Stomach (tissue), 9 donors: ENCODE measurements around the gene ACTL7A. TPM values are rescaled to one million over a fixed set of nuclear protein-coding genes. Genes with fewer than 3 reads are reported as not detected.
A peak's percentile ranks its signal among the peaks of the same experiment; 100 is the strongest.
"Not testable (repeated sequence)": the region's sequence is repeated elsewhere in the genome, so short reads cannot be mapped to it uniquely, and the experiment has no call there.

Source experiments
- DNase-seq, 2 donors: peaks; one replicate each; pipeline versions ENCODE4 v3.0.0 to v3.0.0-alpha.2; 2013 to 2019
- H3K27ac ChIP-seq, 5 donors: fragments of 200-600 bp in 4 of 5; sonication (generic) in 4 of 5; one replicate each; pipeline ENCODE4 v1.5.1; 2013 to 2019; ENCODE audit warnings: mild to moderate bottlenecking in 1 of 5, moderate library complexity in 1 of 5
- H3K27me3 ChIP-seq, 3 donors: fragments of 200-600 bp; sonication (generic); one replicate each; pipeline ENCODE4 v1.5.1; 2017 to 2019; ENCODE audit warnings: mixed run types in 1 of 3
- H3K36me3 ChIP-seq, 4 donors: fragments of 200-600 bp; sonication (generic); 1 replicate in 3 of 4; 2 replicates in 1 of 4; pipeline ENCODE4 v1.5.1; 2016 to 2019
- H3K4me1 ChIP-seq, 4 donors: fragments of 200-600 bp; sonication (generic); one replicate each; pipeline ENCODE4 v1.5.1; 2016 to 2019
- H3K4me3 ChIP-seq, 4 donors: fragments of 200-600 bp; sonication (generic) in 3 of 4; one replicate each; pipeline ENCODE4 v1.5.1; 2016 to 2019; ENCODE audit warnings: mild to moderate bottlenecking in 1 of 4
- H3K9me3 ChIP-seq, 4 donors: fragments of 200-600 bp; sonication (generic); one replicate each; pipeline ENCODE4 v1.5.1; 2016 to 2019
- CTCF ChIP-seq, 7 experiments: fragments of 450-650 bp in 4 of 7; fragments of 200-600 bp in 3 of 7; sonication (generic) in 3 of 7; IDR thresholded peaks; one replicate each; pipeline ENCODE4 v1.5.1; 2016 to 2019; ENCODE audit warnings: antibody characterized with exemption in 7 of 7, control low read depth in 2 of 7, mild to moderate bottlenecking in 1 of 7
- EP300 ChIP-seq: sonication (generic); formaldehyde crosslinking; IDR thresholded peaks from one replicate; pipeline ENCODE4 v1.6.1; 2017; ENCODE audit warnings: antibody characterized with exemption
- POLR2A ChIP-seq, 4 donors: fragments of 450-650 bp; IDR thresholded peaks; one replicate each; pipeline ENCODE4 v1.6.1; 2016; ENCODE audit warnings: antibody characterized with exemption in 4 of 4, control low read depth in 2 of 4, mild to moderate bottlenecking in 1 of 4, moderate library complexity in 1 of 4
- POLR2AphosphoS5 ChIP-seq, 3 donors: sonication (generic); formaldehyde crosslinking; IDR thresholded peaks; one replicate each; pipeline ENCODE4 v1.6.1; 2016; ENCODE audit warnings: antibody characterized with exemption in 3 of 3
- WGBS, 5 donors: extraction: QIAGEN DNeasy Blood & Tissue Kit in 3 of 5; methylation state at CpG; one replicate each; pipeline versions ENCODE4 v1.1.5 to v1.1.7; 2013 to 2018; 5-methylcytosine and 5-hydroxymethylcytosine counted together
- intact Hi-C: fragments of 100-400 bp; cut with DNase I; formaldehyde crosslinking; loops from one replicate; pipeline ENCODE4 v1.15.1; 2023; ENCODE audit warnings: low total_unique reads
- polyA plus RNA-seq, 3 donors: library from polyadenylated mRNA; stranded (reverse); fragments of 200-250 nt; gene quantifications; one replicate each; pipeline ENCODE4 v1.2.3, GENCODE V29; 2013
- total RNA-seq, 5 donors: library from RNA; depleted of rRNA; stranded (reverse); fragments of >200 nt; gene quantifications; one replicate each; pipeline versions ENCODE4 v1.1.0 to v1.2.3, GENCODE V29; 2014 to 2016
- donor health status: healthy with polysubstance abuse.
- donor health status: Bipolar disorder and iron deficiency.
- donor health status: healthy.

ACTL7A gene
- total and polyA plus RNA-seq, 8 donors, result not detected

GRCh38 chr9:108882052-108882888 lies 20.2 kb downstream of the ACTL7A start:
- TF ChIP-seq POLR2AphosphoS5 (IDR thresholded peaks at IDR 0.05), result no peak
- TF ChIP-seq CTCF (IDR thresholded peaks at IDR 0.05), result no peak
- H3K27me3 ChIP-seq, result no peaks in the 10 kb centered on the region
- peaks cover 0 to 6% (median 3%) of the 10 kb centered on the region in 4 donors for H3K4me1 ChIP-seq
- H3K4me3 ChIP-seq, result no peak overlapping the region
- no peak for DNase-seq
- no peaks in the 10 kb centered on the region for H3K9me3 ChIP-seq
- intact Hi-C loops, result no loop called here
- H3K27ac ChIP-seq, result no peak overlapping the region
- 91 to 98% (median 96%) methylated on average over 6 of the region's 6 CpGs for WGBS, 5 donors
- peaks cover 30 to 84% (median 75%) of the 10 kb centered on the region in 4 donors for H3K36me3 ChIP-seq

DNA sequence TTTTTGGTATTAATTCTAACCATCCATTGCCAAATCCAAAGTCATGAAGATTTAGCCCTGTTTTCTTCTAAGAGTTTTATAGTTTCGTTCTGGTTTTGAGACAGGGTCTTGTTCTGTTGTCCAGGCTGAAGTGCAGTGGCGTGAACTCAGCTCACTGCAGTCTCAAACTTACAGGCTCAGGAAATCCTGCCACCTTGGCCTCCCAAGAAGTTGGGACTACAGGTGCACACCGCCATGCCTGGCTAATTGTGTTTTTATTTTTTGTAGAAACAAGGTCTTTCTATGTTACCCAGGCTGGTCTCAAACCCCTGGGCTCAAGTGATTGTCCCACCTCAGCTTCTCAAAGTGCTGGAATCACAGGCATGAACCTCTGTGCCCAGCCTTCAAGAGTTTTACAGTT lies 21.0 kb downstream of the ACTL7A start:
- no peaks in the 10 kb centered on the region for H3K9me3 ChIP-seq
- intact Hi-C loops, result no loop called here
- 94 to 98% (median 96%) methylated on average over 3 of the region's 3 CpGs for WGBS, 5 donors
- no peak for DNase-seq
- peaks cover 22 to 84% (median 75%) of the 10 kb centered on the region in 4 donors for H3K36me3 ChIP-seq
- TF ChIP-seq POLR2AphosphoS5 (IDR thresholded peaks at IDR 0.05), result no peak
- no peak for TF ChIP-seq CTCF (IDR thresholded peaks at IDR 0.05)
- no peak for TF ChIP-seq EP300
- no peak for TF ChIP-seq POLR2A (IDR thresholded peaks at IDR 0.05)
- peaks cover 0 to 6% (median 3%) of the 10 kb centered on the region in 4 donors for H3K4me1 ChIP-seq
- no peak overlapping the region for H3K4me3 ChIP-seq
- H3K27me3 ChIP-seq, result no peaks in the 10 kb centered on the region
- H3K27ac ChIP-seq, result no peak overlapping the region

DNA sequence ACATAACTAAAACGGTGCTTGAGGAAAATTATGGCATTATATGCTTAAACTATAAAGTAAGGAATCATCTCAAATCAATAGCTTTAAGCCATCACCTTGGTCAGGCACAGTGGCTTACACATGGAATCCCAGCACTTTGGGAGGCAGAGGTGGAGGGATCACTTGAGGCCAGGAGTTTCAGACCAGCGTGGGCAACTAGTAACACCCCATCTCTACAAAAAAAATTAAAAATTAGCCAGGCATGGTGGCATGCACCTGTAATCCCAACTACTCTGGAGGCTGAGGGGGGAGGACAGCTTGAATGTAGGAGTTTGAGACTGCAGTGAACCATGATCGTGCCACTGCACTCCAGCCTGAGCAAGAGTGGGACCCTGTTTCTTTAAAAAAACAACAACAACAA lies 22.6 kb downstream of the ACTL7A start:
- Histone ChIP-seq H3K27me3 (no peaks in the 10 kb centered on the region), H3K36me3 (peaks cover 7 to 84% (median 75%) of the 10 kb centered on the region in 4 donors), H3K4me3 (no peak overlapping the region), H3K4me1 (peaks cover 0 to 8% (median 3%) of the 10 kb centered on the region in 4 donors), H3K27ac (no peak overlapping the region), H3K9me3 (no peaks in the 10 kb centered on the region)
- intact Hi-C loops, result no loop called here
- WGBS, 5 donors, result 90 to 96% (median 95%) methylated on average over 3 of the region's 3 CpGs
- no peak for DNase-seq
- TF ChIP-seq CTCF (IDR thresholded peaks at IDR 0.05), result no peak
- no peak for TF ChIP-seq POLR2AphosphoS5 (IDR thresholded peaks at IDR 0.05)
- no peak for TF ChIP-seq POLR2A (IDR thresholded peaks at IDR 0.05)
- no peak for TF ChIP-seq EP300

DNA sequence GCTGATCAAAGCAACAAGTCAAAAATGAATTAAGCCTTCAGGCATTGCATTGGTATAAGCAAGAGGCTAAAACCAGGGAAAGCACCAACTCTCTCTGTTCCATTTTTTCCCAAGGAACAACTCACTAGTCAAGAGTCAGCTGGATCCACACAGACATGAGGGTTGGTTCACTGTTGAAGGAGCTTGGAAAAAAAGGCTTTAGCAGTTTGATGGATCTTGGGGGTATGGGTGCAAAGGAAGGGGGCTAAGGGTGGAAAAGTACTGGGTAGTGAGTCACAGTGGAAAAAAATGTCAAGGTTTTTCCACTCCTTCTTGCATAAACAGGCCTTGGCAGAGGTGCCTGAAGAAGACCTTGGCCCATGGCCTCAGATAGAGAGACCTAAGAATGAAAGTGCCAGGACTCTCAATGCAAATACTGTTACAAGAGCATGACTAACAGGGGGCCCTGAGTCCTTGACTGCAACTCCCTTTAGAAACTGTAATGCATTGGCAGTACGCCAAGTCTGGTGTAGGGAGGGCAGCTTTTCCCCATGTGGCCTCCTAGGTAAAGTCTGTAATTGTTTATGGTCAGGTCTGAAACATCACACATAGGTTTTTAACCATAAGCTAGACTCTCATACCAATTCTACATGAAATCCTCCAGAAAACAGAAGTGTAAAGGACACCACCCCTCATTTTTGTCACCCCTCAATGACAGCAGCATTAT lies 23.7 kb downstream of the ACTL7A start:
- Histone ChIP-seq H3K4me3 (no peak overlapping the region), H3K27me3 (no peaks in the 10 kb centered on the region), H3K27ac (no peak overlapping the region), H3K4me1 (peaks cover 0 to 11% (median 3%) of the 10 kb centered on the region in 4 donors), H3K9me3 (no peaks in the 10 kb centered on the region), H3K36me3 (peaks cover 6 to 81% (median 75%) of the 10 kb centered on the region in 4 donors)
- peak in 1 of 2 donors; percentile 88 for DNase-seq
- 49 to 73% (median 50%) methylated on average over 1 of the region's 1 CpG for WGBS, 5 donors
- TF ChIP-seq CTCF (IDR thresholded peaks at IDR 0.05), result no peak
- no peak for TF ChIP-seq POLR2AphosphoS5 (IDR thresholded peaks at IDR 0.05)
- TF ChIP-seq POLR2A (IDR thresholded peaks at IDR 0.05), result no peak
- intact Hi-C loops, result no loop called here

DNA sequence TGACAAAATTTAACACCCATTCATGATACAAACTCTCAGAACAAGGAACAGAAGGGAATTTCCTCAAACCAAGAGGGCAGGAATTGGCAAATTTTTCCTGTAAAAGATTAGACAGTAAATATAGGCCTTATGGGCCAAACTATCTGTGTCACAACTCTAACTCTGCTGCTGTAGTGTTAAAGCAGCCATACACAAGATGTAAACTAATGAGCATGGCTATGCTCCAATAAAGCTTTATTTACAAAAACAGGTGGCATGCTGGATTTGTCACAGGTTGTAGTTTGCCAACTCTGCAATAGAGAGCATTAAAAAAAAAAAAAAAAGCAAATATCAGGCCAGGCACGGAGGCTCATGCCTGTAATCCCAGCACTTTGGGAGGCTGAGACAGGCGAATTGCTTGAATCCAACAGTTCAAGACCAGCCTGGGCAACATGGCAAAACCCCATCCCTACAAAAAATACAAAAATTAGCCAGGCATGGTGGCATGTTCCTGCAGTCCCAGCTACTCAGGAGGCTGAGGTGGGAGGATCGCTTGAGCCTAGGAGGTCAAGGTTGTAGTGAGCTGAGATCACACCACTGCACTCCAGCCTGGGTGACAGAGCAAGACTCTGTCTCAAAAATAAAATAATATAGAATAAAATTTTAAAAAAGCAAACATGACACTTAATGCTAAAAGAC lies 24.7 kb downstream of the ACTL7A start:
- H3K36me3 ChIP-seq, result peaks cover 14 to 82% (median 75%) of the 10 kb centered on the region in 4 donors
- DNase-seq, H3K27ac ChIP-seq, H3K9me3 ChIP-seq, H3K27me3 ChIP-seq, H3K4me3 ChIP-seq, intact Hi-C loops: not testable (repeated sequence)
- WGBS, 5 donors, result 81 to 89% (median 82%) methylated on average over 3 of the region's 3 CpGs
- peaks cover 0 to 11% (median 3%) of the 10 kb centered on the region in 4 donors for H3K4me1 ChIP-seq
